NK-92 (cell line): ENCODE data around the gene TOMM7.
"Not testable (repeated sequence)": the region's sequence is repeated elsewhere in the genome, so short reads cannot be mapped to it uniquely, and the experiment has no call there.

ENCODE experiments used
- DNase-seq: peaks from one replicate; lab custom pipeline; 2025; ENCODE audit not compliant: unreplicated experiment; lab: John Stamatoyannopoulos, UW

TOMM7 gene

DNA sequence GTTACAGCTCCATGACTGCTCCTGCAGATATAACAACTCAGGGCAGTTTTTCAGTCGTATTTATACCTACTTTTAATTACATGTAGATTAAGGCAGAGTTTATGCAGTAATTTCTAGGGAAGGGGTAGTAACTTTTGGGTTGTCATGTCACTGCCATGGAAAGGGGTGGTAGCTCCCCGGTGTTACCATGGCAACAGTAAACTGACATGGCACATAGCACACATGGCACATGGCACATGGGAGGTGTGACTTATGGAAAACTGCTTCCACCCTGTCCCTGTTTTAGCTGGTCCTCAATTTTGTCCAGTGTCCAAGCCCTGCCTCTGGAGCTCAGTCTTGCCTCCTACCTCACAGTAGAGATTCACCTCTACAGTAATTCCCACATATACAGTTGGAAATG, 3.9 kb upstream of the TOMM7 start:
- no peak for DNase-seq

- DNase-seq = no peak
Observed at GRCh38 chr7:22824760-22825159, 2.1 kb upstream of the TOMM7 start.

DNA sequence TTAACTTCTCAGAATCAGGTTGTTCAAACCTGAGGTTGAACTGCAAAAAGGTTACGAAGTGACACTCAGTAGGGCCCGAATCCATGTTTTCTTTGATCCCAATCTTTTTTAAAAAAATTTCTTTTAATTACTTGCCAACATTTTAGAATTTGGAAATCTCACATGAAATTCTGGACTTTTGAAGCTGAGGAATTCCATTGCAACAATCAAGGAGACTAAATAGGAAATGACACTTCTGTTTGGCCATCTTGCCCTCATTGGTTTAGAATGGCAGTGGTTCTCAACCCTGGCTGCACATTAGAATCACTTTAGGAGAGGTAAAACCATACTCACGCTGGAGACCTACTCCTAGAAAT, 471 bp upstream of the TOMM7 start:
- DNase-seq = no peak

- DNase-seq = no peak
Observed at GRCh38 chr7:22821702-22822485, 755 bp downstream of the TOMM7 start.

DNA sequence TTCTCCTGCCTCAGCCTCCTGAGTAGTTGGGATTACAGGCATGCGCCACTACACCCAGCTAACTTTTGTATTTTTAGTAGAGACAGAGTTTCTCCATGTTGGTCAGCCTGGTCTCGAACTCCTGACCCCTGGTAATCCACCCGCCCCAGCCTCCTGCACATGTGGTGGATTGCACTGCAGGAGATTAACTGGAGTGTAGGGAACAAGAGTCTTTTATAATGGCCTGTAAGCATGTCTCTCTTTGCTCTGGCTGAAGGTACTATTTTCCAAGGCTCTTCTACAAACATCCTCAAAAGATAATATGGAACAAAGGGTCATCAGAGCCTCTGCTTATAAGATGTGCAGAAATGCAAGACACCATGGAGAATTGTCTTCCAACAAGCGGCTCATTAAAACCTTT, 3.2 kb downstream of the TOMM7 start:
- no peak for DNase-seq

DNA sequence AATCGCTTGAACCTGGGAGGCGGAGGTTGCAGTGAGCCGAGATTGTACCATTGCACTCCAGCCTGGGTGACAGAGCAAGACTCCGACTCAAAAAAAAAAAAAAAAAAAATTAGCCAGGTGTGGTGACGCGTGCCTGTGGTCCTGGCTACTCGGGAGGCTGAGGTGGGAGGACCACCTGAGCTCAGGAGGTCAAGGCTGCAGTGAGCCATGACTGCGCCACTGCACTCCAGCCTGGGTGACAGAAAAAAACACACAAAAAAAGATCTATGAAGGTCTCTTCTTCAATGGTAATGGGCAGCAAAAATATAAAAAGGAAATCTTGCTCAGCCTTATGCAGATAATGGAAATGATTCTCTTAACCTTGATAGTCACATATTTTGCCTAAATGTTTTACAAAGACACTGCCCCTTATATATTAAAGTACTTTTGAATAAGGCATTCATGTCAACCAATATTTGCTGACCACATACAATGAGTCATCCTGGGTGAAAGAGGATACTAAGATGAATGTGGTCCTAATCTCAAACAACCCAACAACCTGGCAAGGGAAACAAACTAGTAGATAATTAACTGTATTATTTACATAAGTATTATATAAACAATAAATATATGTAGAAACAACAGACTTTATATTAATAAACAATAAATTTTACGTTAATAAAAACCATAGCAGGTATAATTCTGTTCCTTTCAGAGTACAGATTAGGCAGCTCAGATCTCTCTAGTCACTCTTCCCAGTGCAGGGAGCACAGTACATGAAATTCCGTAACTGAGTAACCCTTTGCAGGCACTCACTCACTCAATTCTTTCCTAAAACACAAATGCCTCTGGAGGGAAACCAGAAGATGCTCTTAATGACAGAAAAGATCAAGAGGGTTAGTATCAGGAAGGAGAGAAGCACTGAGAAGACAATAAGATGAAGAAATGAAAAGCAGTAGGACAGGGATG, 8.1 kb downstream of the TOMM7 start:
- no peak for DNase-seq

DNA sequence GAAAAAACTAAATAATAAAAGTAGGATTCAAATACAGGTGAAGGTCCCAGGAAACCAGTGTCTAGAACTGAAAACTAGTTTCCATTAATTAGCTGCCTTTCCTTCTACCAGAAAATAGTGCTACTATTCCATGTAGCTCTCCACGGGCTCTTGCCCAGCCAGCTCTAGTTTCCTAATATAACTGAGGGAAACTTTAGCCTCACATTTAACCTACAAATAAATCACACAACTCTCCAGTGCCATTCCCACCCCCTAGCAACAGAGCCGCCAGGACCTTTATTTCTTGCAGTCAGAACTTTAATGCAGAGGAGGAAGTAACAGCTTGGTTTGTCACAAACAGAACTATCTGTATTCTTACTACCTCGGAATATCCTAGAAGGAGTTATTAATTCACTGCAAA, 10.3 kb downstream of the TOMM7 start:
- DNase-seq = no peak

GRCh38 chr7:22811746-22812280, 10.8 kb downstream of the TOMM7 start:
- no peak for DNase-seq

GRCh38 chr7:22810843-22811242, 11.8 kb downstream of the TOMM7 start:
- no peak for DNase-seq

GRCh38 chr7:22809902-22810642, 12.6 kb downstream of the TOMM7 start:
- DNase-seq = no peak

GRCh38 chr7:22808140-22808539, 14.5 kb downstream of the TOMM7 start:
- DNase-seq = no peak

DNA sequence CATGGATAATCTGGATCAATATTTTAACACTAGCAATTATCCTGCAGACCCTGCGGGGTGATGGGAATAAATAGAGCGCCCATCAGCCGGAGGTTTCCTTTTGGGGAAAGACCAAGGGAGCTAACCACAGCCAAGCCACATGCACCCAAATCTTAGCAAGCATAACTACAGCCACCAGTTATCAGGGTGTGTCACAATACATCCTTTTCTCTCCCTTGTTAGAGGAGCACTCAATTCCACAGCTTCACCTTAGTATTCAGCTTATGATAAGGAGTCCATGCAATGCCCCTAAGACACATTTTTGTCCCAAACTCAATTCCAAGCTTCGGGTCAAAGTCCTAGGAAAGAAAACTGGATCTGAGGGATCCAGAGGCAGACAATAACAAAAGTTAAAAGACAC, 15.9 kb downstream of the TOMM7 start:
- no peak for DNase-seq

- DNase-seq = no peak
Observed at GRCh38 chr7:22805227-22805626, 17.4 kb downstream of the TOMM7 start.

DNA sequence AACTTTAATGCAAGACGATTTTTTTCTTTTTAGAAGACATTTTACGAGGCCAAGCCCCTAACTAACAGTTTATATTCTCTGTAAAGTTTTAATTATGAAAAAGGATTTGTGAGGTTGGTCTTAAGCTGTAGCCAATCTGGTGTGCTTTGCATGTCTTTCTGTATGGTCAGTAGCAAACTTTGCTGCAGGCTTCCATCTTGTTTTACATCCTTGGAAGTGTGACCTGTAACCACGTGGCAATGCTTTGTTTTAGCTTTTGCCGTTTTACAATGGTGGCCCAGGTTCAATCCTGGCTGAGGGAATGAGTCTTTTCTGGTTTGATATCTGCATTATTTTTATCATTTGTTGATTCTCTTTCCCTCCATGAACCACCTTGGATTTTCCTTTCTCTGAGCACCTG, 19.8 kb downstream of the TOMM7 start:
- not testable (repeated sequence) for DNase-seq

DNA sequence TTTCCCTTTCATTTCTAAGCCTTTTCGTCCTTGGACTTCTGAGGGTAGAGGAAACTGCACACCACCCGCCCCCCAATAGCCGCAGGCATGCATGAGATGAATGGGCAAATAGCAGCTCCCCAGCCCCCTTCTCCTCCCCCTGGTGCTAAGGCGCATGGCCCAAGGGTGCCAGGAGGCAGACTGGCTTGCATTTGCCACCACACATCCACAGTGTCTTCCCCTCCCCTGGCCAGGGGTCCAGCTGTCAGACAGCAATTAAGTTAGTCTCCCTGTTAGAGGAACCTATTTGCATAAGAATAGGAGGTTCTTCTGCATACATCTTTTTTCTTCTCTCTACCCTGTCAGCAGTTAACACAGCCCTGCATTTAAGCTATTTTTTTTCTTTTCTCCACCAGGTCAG, 20.2 kb downstream of the TOMM7 start:
- no peak for DNase-seq

- no peak for DNase-seq
Observed at GRCh38 chr7:22801912-22802311, 20.7 kb downstream of the TOMM7 start.

GRCh38 chr7:22799633-22800032, 23.0 kb downstream of the TOMM7 start:
- no peak for DNase-seq

DNA sequence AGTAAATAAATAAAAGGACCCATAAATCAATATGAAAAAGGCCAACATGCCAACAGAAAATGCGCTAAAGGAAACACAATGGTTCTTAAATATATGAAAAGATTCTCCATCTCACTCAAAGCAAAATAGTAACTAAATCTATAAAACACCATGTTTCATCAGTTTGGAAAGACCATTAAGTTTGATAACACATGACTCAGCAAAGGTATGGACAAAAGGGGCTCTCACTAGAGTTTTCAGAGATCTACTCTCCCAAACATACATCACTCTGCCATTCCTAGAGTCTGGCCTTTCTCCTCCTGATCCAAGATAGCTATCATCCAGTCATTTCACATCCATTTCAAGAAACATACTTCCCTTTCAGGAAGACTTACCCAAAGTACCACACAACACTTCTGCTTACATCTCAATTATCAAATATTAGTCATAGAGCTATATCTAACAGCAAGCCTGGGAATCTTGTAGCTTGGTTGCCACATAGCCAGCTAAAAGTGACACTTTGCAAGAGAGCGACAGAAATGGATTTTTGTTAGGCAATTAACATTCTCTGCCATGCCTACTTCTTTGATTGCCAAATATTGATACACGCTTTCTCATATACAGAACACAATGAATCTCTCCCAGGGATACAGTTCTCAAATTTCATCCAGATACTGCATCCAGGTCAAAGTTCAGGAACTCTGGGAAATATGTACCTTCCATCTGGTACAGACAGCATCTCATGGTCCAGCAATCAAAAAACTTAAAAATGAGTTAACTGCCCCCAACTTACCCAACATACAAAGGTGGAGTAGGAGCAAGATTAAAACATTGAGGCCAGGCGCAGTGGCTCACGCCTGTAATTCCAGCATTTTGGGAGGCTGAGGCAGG, 28.8 kb downstream of the TOMM7 start:
- no peak for DNase-seq

DNA sequence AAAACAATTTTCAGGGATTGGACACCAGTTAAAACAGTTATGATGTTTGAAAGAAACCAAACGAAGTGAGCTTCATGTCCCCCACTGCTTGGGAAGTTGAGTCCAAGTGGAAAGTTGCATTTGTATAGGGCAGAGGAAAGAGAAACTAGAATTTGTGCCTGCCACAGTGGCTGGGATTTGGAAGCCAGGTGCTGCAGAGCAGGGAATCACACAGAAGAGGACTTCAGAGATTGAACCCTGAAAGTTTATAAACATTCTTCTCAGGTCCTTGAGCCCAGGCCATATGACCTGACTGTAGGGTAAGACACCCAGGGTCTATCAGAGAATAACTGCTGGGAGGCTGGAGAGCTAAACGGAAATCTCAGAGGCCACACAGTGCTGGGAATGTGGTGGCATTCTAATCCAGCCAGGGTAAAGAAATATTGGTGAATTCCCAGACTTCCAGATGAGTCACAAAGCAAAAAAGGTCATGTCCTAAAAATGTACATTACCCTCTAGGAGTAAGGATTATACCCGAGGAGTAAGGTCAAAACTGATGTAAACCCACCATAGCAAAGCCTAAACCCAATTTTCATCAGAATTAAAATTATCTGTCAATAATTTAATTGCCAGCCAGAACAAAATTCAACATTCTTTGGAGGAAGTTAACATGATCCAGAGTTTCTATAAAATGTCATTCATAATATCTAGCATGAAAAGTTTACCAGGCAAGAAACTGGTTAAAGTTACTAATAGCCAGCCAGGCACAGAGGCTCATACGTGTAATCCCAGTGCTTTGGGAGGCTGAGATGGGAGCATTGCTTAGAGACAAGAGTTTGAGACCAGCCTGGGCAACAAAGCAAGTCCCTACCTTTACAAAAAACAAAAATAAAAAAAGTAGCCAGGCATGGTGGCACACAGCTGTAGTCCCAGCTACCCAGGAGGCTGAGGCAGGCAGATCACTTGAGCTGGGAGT, 31.2 kb downstream of the TOMM7 start:
- no peak for DNase-seq
